Peyer's patch (tissue), 4 donors: ENCODE results near the gene RDH16.

Experiments
- CTCF ChIP-seq, 6 experiments: fragments of 450-650 bp in 4 of 6; fragments of 200-600 bp in 2 of 6; sonication (generic) in 1 of 6; IDR thresholded peaks; one replicate each; pipeline ENCODE4 v1.5.1; 2017 to 2019; ENCODE audit warnings: antibody characterized with exemption in 6 of 6, mild to moderate bottlenecking in 3 of 6, moderate library complexity in 1 of 6
- POLR2A ChIP-seq, 2 donors: fragments of 450-650 bp; IDR thresholded peaks; one replicate each; pipeline ENCODE4 v1.5.1; 2017; ENCODE audit warnings: antibody characterized with exemption in 2 of 2, mild to moderate bottlenecking in 2 of 2, moderate library complexity in 2 of 2

GRCh38 chr12:56935157-56935556 lies 22.3 kb downstream of the RDH16 start:
- no peak for TF ChIP-seq POLR2A (IDR thresholded peaks at IDR 0.05)
- no peak for TF ChIP-seq CTCF (IDR thresholded peaks at IDR 0.05)
